ENCODE results near the gene ATXN7. TPM values are rescaled to one million over a fixed set of nuclear protein-coding genes. Genes with fewer than 3 reads are reported as not detected.

The ATXN7 gene
- total and polyA plus RNA-seq, 2 donors (not counting 1 experiment from before 2014, with no cell fraction given) = 6.3 to 11.1 TPM

GRCh38 chr3:63869940-63870614, 6.4 kb downstream of the ATXN7 start:
- Histone ChIP-seq H3K27me3 (ENCODE audit: control insufficient read depth, insufficient read depth, low read length) (no peaks in the 10 kb centered on the region), H3K9me3 (ENCODE audit: control insufficient read depth, insufficient read depth, low read depth, low read length) (no peaks in the 10 kb centered on the region), H3K4me2 (ENCODE audit: extremely low read depth, insufficient read depth, low read length) (no peak overlapping the region), H3K79me2 (ENCODE audit: control insufficient read depth, insufficient read depth, low read length) (peaks cover 37% of the 10 kb centered on the region), H3K4me1 (ENCODE audit: control insufficient read depth, extremely low read depth, insufficient read depth, low read length) (peaks cover 6% of the 10 kb centered on the region), H3K36me3 (ENCODE audit: control insufficient read depth, insufficient read depth, low read length) (no peaks in the 10 kb centered on the region), H3K9ac (ENCODE audit: insufficient read depth, low read length) (no peak overlapping the region), H3K27ac (ENCODE audit: insufficient read depth, low read length) (no peak overlapping the region), H4K20me1 (ENCODE audit: control insufficient read depth, extremely low read depth, insufficient read depth, low read length) (no peaks in the 10 kb centered on the region), H3K4me3 (replicated peaks in 1 of 4; ENCODE audit: control extremely low read depth in 1 of 4, insufficient read depth in 1 of 4, low read depth in 3 of 4, low read length in 4 of 4) (no peak overlapping the region), H2AFZ (ENCODE audit: low read length) (no peak overlapping the region)
- TF ChIP-seq, protein P1, sequence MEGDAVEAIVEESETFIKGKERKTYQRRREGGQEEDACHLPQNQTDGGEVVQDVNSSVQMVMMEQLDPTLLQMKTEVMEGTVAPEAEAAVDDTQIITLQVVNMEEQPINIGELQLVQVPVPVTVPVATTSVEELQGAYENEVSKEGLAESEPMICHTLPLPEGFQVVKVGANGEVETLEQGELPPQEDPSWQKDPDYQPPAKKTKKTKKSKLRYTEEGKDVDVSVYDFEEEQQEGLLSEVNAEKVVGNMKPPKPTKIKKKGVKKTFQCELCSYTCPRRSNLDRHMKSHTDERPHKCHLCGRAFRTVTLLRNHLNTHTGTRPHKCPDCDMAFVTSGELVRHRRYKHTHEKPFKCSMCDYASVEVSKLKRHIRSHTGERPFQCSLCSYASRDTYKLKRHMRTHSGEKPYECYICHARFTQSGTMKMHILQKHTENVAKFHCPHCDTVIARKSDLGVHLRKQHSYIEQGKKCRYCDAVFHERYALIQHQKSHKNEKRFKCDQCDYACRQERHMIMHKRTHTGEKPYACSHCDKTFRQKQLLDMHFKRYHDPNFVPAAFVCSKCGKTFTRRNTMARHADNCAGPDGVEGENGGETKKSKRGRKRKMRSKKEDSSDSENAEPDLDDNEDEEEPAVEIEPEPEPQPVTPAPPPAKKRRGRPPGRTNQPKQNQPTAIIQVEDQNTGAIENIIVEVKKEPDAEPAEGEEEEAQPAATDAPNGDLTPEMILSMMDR (conservative IDR thresholded peaks at IDR 0.05 in 1 of 2, IDR thresholded peaks at IDR 0.05 in 1 of 2; ENCODE audit: low read depth in 1 of 2, low read length in 2 of 2) = no peak
- no peak for TF ChIP-seq EZH2 (IDR thresholded peaks at IDR 0.05; ENCODE audit: low read length, missing control alignments)
- DNase-seq (ENCODE audit: low read depth in 2 of 2) = no peak

DNA sequence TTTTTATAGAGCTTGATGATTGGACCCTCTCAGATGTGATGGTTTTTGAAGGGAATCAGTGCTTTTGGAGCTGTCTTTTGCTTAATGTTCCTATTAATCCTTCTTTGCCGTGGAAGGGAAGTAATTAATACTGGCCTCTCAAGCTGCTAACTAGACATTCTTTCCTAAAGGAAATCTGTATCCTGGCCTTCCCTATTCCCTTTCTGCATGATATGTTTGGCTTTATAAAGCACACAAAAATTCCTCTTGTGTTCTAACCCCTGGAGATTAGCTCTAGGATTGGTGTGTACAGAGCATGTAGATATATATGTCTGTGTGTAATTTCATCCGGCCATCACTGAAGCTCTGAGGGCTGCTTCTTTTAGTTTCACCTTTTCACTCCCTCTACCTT, 6.9 kb downstream of the ATXN7 start:
- Histone ChIP-seq H3K9me3 (ENCODE audit: control insufficient read depth, insufficient read depth, low read depth, low read length) (no peaks in the 10 kb centered on the region), H3K9ac (ENCODE audit: insufficient read depth, low read length) (no peak overlapping the region), H3K4me3 (replicated peaks in 1 of 4; ENCODE audit: control extremely low read depth in 1 of 4, insufficient read depth in 1 of 4, low read depth in 3 of 4, low read length in 4 of 4) (no peak overlapping the region), H4K20me1 (ENCODE audit: control insufficient read depth, extremely low read depth, insufficient read depth, low read length) (no peaks in the 10 kb centered on the region), H2AFZ (ENCODE audit: low read length) (no peak overlapping the region), H3K4me2 (ENCODE audit: extremely low read depth, insufficient read depth, low read length) (no peak overlapping the region), H3K27me3 (ENCODE audit: control insufficient read depth, insufficient read depth, low read length) (no peaks in the 10 kb centered on the region), H3K36me3 (ENCODE audit: control insufficient read depth, insufficient read depth, low read length) (no peaks in the 10 kb centered on the region), H3K27ac (ENCODE audit: insufficient read depth, low read length) (no peak overlapping the region), H3K4me1 (ENCODE audit: control insufficient read depth, extremely low read depth, insufficient read depth, low read length) (peaks cover 6% of the 10 kb centered on the region), H3K79me2 (ENCODE audit: control insufficient read depth, insufficient read depth, low read length) (peaks cover 33% of the 10 kb centered on the region)
- no peak for DNase-seq (ENCODE audit: low read depth in 2 of 2)
- TF ChIP-seq, protein P1 (conservative IDR thresholded peaks at IDR 0.05 in 1 of 2, IDR thresholded peaks at IDR 0.05 in 1 of 2; ENCODE audit: low read depth in 1 of 2, low read length in 2 of 2) = no peak
- TF ChIP-seq EZH2 (IDR thresholded peaks at IDR 0.05; ENCODE audit: low read length, missing control alignments) = no peak

DNA sequence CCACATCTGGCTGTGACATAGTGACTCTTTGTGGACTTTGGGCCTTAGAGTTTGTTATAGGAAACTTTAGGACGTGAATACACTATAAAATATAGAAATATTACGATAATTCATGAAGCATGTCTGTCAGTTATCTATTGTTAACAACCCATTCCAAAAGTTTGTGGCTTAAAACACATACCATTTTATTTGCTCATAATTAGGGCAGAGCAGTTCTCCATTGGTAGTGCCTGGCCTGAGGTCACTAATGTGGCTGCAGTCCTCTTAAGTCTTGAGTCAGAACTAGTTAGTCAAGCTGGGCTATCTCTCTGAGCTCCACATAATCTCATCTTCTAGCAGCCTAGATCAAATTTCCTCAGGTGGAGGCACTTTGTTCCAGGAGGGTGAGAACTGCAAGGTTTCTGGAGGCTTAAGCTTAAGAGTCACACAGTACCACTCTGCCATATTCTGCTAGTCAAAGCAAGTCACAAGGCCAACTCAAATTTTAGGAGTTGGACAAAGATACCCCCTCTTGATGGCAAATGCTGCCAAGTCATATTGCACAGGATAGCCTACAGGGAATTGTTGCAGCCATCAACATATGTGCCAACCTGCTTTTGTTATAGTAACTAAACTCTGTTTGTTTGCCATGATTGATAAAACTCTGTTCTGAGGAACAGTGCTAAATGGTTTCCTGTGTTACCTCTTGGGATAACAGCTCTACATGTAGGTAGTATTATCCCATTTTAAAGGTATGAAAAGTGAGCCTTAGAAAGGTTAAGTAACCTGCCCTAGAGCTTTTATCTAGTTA, 8.7 kb downstream of the ATXN7 start:
- Histone ChIP-seq H3K27ac (ENCODE audit: insufficient read depth, low read length) (peak overlapping the region; percentile 12), H2AFZ (ENCODE audit: low read length) (no peak overlapping the region), H3K4me1 (ENCODE audit: control insufficient read depth, extremely low read depth, insufficient read depth, low read length) (peaks cover 6% of the 10 kb centered on the region), H3K9ac (ENCODE audit: insufficient read depth, low read length) (no peak overlapping the region), H3K4me2 (ENCODE audit: extremely low read depth, insufficient read depth, low read length) (peak overlapping the region; percentile 54), H3K4me3 (replicated peaks in 1 of 4; ENCODE audit: control extremely low read depth in 1 of 4, insufficient read depth in 1 of 4, low read depth in 3 of 4, low read length in 4 of 4) (no peak overlapping the region), H3K9me3 (ENCODE audit: control insufficient read depth, insufficient read depth, low read depth, low read length) (no peaks in the 10 kb centered on the region), H4K20me1 (ENCODE audit: control insufficient read depth, extremely low read depth, insufficient read depth, low read length) (peaks cover 3% of the 10 kb centered on the region), H3K27me3 (ENCODE audit: control insufficient read depth, insufficient read depth, low read length) (no peaks in the 10 kb centered on the region), H3K36me3 (ENCODE audit: control insufficient read depth, insufficient read depth, low read length) (no peaks in the 10 kb centered on the region), H3K79me2 (ENCODE audit: control insufficient read depth, insufficient read depth, low read length) (peaks cover 28% of the 10 kb centered on the region)
- TF ChIP-seq, protein P1 (conservative IDR thresholded peaks at IDR 0.05 in 1 of 2, IDR thresholded peaks at IDR 0.05 in 1 of 2; ENCODE audit: low read depth in 1 of 2, low read length in 2 of 2) = no peak
- TF ChIP-seq EZH2 (IDR thresholded peaks at IDR 0.05; ENCODE audit: low read length, missing control alignments) = no peak
- DNase-seq (ENCODE audit: low read depth in 2 of 2) = peak; percentile 88 to 94

Data from fibroblast of lung (primary cell).